HepG2 (cell line): Measurements from ENCODE around the gene RCC1. TPM values are rescaled to one million over a fixed set of nuclear protein-coding genes. Genes with fewer than 3 reads are reported as not detected.
A peak's percentile ranks its signal among the peaks of the same experiment; 100 is the strongest.
"Not testable (repeated sequence)": the region's sequence is repeated elsewhere in the genome, so short reads cannot be mapped to it uniquely, and the experiment has no call there.

Source experiments
- ATAC-seq: fragments of 200-7000 bp; cut with Tn5 transposase; 3 replicates; pipeline ENCODE4 v1.9.1; 2020; ENCODE audit warnings: mild to moderate bottlenecking, moderate library complexity
- BruUV-seq: library from RNA; stranded (reverse); fragments of 400-500 nt; replicated peaks from 2 replicates; lab custom pipeline; 2021; lab: Mats Ljungman, UMichigan
- CTCF ChIA-PET: fragments of 300-600 bp; formaldehyde crosslinking; extraction: SDS; loops from one replicate; lab custom pipeline; 2021; ENCODE audit warnings: low total read pairs, inconsistent platforms, low intra/inter-chr PET ratio; lab: Yijun Ruan, JAX
- POLR2A ChIA-PET: fragments of 350-600 bp; sonication (Branson Sonifier 250); formaldehyde crosslinking; loops from one replicate; lab custom pipeline; 2020; ENCODE audit warnings: antibody characterized with exemption, inconsistent platforms; lab: Yijun Ruan, JAX
- DNase-seq: peaks from one replicate; pipeline ENCODE4 v3.0.0-alpha.2; 2015; ENCODE audit warnings: low spot score
- FAIRE-seq: peaks from 3 replicates; lab custom pipeline; 2011; peaks lifted over from hg19 to GRCh38; lab: Jason Lieb, UNC
- H2AFZ ChIP-seq: one replicate; pipeline ENCODE4 v1.6.1; 2011; ENCODE audit warnings: low read length, inconsistent platforms
- H3K27ac ChIP-seq: fragments of 300-600 bp; 3 replicates; pipeline ENCODE4 v1.8.0; 2011; ENCODE audit warnings: mixed run types, mild to moderate bottlenecking, mixed read lengths, low read length, inconsistent platforms; ENCODE audit not compliant: insufficient read depth; ENCODE audit errors: extremely low read length
- H3K27me3 ChIP-seq, 2 experiments: fragments of 200-600 bp in 1 of 2; 2 replicates in 1 of 2; 3 replicates in 1 of 2; pipeline versions ENCODE4 v1.6.0 to v1.8.0; 2011; ENCODE audit warnings: low read length in 2 of 2, mild to moderate bottlenecking in 2 of 2, moderate library complexity in 2 of 2, inconsistent platforms in 1 of 2; ENCODE audit not compliant: insufficient read depth in 2 of 2, control insufficient read depth in 1 of 2
- H3K36me3 ChIP-seq, 2 experiments: fragments of 200-600 bp in 1 of 2; replicated peaks in 1 of 2; 2 replicates in 1 of 2; 3 replicates in 1 of 2; pipeline versions ENCODE4 v1.5.1 to v1.8.0; 2011; ENCODE audit warnings: low read length in 2 of 2, inconsistent platforms in 1 of 2; ENCODE audit not compliant: insufficient read depth in 2 of 2, control insufficient read depth in 1 of 2
- H3K4me1 ChIP-seq: 2 replicates; pipeline ENCODE4 v1.5.1; 2012; ENCODE audit warnings: low read length, inconsistent platforms; ENCODE audit not compliant: insufficient read depth
- H3K4me2 ChIP-seq: 2 replicates; pipeline ENCODE4 v1.6.0; 2011; ENCODE audit warnings: low read depth, low read length, inconsistent platforms
- H3K4me3 ChIP-seq, 3 experiments: fragments of 200-600 bp in 1 of 3; sonication (generic), shearing (Covaris generic) in 1 of 3; replicated peaks in 1 of 3; 2 replicates each; pipeline ENCODE4 v1.5.1; 2011 to 2016; ENCODE audit warnings: low read length in 3 of 3, inconsistent platforms in 2 of 3, low read depth in 2 of 3, mild to moderate bottlenecking in 2 of 3, control low read depth in 1 of 3, mixed read lengths in 1 of 3; ENCODE audit not compliant: insufficient read depth in 1 of 3
- H3K79me2 ChIP-seq: one replicate; pipeline ENCODE4 v1.6.1; 2011; ENCODE audit warnings: low read length, inconsistent platforms; ENCODE audit not compliant: insufficient read depth
- H3K9ac ChIP-seq: 2 replicates; pipeline ENCODE4 v1.6.0; 2011; ENCODE audit warnings: mild to moderate bottlenecking, low read depth, low read length, inconsistent platforms; ENCODE audit not compliant: insufficient read depth
- H3K9me3 ChIP-seq: 2 replicates; pipeline ENCODE4 v1.5.1; 2012; ENCODE audit warnings: mild to moderate bottlenecking, low read length
- H4K20me1 ChIP-seq: 2 replicates; pipeline ENCODE4 v1.6.0; 2011; ENCODE audit warnings: inconsistent platforms, mild to moderate bottlenecking, low read length, moderate library complexity; ENCODE audit not compliant: insufficient read depth
- ZBTB33 ChIP-seq: sonication (generic); formaldehyde crosslinking; IDR thresholded peaks from 2 replicates; pipeline ENCODE4 v1.4.0; 2020; ENCODE audit warnings: missing genetic modification reagents
- ZNF362 ChIP-seq: sonication (generic); formaldehyde crosslinking; IDR thresholded peaks from 2 replicates; pipeline ENCODE4 v1.4.0; 2020; ENCODE audit warnings: missing genetic modification reagents, mild to moderate bottlenecking, borderline replicate concordance
- ZNF460 ChIP-seq: sonication (generic); formaldehyde crosslinking; IDR thresholded peaks from 2 replicates; pipeline ENCODE4 v1.5.1; 2020; ENCODE audit warnings: missing genetic modification reagents, mild to moderate bottlenecking, borderline replicate concordance
- ZNF510 ChIP-seq: sonication (generic); formaldehyde crosslinking; IDR thresholded peaks from 2 replicates; pipeline ENCODE4 v1.4.0; 2020; ENCODE audit warnings: low read depth, mild to moderate bottlenecking, missing genetic modification reagents
- WGBS: methylation state at CpG from one replicate; pipeline ENCODE4 v1.1.6; 2017; ENCODE audit warnings: low lambda C conversion rate; 5-methylcytosine and 5-hydroxymethylcytosine counted together
- in situ Hi-C: cut with HindIII; loops from 2 replicates; pipeline ENCODE4 v1.10.0; 2017; ENCODE audit warnings: low pct_unique_long_range_greater_than_20kb; ENCODE audit not compliant: extremely low pct_ligation_motif_present
- intact Hi-C: fragments of 100-400 bp; cut with micrococcal nuclease; formaldehyde crosslinking; loops from one replicate; pipeline ENCODE4 v1.10.0; 2022; ENCODE audit not compliant: unreplicated experiment
- polyA plus RNA-seq, 8 experiments: library from polyadenylated mRNA; depleted of rRNA in 3 of 8; stranded (reverse) in 7 of 8; unstranded in 1 of 8; fragments of >200 nt; fragmentation: Illumina TruSeq in 4 of 8; extraction: Trizol in 4 of 8; gene quantifications; 2 replicates each; pipeline versions ENCODE4 v1.2.1 to v1.2.3, GENCODE V29; 2011 to 2016; ENCODE audit warnings: low read depth in 4 of 8, missing spikeins in 1 of 8, mixed read lengths in 1 of 8; ENCODE audit not compliant: insufficient read depth in 1 of 8
- total RNA-seq, 5 experiments: library from RNA; depleted of rRNA; stranded (reverse); fragments of >200 nt; fragmentation: Illumina TruSeq; extraction: Trizol; gene quantifications; 2 replicates each; pipeline ENCODE4 v1.2.3, GENCODE V29; 2016; ENCODE audit warnings: low read depth in 1 of 5

Gene RCC1
- total and polyA plus RNA-seq, 2 of the 13 experiments (the other 11 are each of a cell fraction or from before 2014, with no cell fraction given): 47.2 to 80.8 TPM

- TF ChIP-seq ZNF510 (CRISPR knock-in tag): 0 out of 2 replicates have a peak, but pooled peaks have one; percentile 13
- TF ChIP-seq ZBTB33 (CRISPR knock-in tag): peak; percentile 93
- 0 out of 2 replicates have a peak, but pooled peaks have one; percentile 35 for TF ChIP-seq ZNF460 (CRISPR knock-in tag)
- peak; percentile 47; the same call in 1 of the 2 replicates for TF ChIP-seq ZNF362 (CRISPR knock-in tag)
- in situ Hi-C loops, FAIRE-seq: not testable (repeated sequence)
Measured at GRCh38 chr1:28514445-28514933, 8.6 kb downstream of the RCC1 start.

More at GRCh38 chr1:28514445-28514933, 8.6 kb downstream of the RCC1 start:
- H3K27me3 ChIP-seq, H3K4me2 ChIP-seq, BruUV-seq, H2AFZ ChIP-seq, DNase-seq, CTCF ChIA-PET, H3K9me3 ChIP-seq, H3K9ac ChIP-seq, H3K4me3 ChIP-seq, ATAC-seq: not testable (repeated sequence)
- Histone ChIP-seq H3K79me2 (peaks cover 17% of the 10 kb centered on the region), H3K36me3 (peaks cover 3 to 23% of the 10 kb centered on the region in 2 experiments), H4K20me1 (peaks cover 65% of the 10 kb centered on the region), H3K4me1 (peaks cover 51% of the 10 kb centered on the region), H3K27ac (peak overlapping the region; percentile 24)
- 88% methylated on average over 13 of the region's 13 CpGs for WGBS
- intact Hi-C loops: loop anchor here (10.0 kb wide), 1 partner anchor 360 kb away; no protein-coding TSS in a partner anchor
- POLR2A ChIA-PET: interaction anchor here (1.2 to 1.8 kb wide), 2 partner anchors 9 to 65 kb away, joined by 3 to 8 read pairs; partner anchors contain the start of gene RCC1
